ENCODE results near the gene ANK3. TPM values are rescaled to one million over a fixed set of nuclear protein-coding genes. Genes with fewer than 3 reads are reported as not detected.

ANK3 gene
- total RNA-seq, 1 experiment from 2014 or later: 29.8 TPM

DNA sequence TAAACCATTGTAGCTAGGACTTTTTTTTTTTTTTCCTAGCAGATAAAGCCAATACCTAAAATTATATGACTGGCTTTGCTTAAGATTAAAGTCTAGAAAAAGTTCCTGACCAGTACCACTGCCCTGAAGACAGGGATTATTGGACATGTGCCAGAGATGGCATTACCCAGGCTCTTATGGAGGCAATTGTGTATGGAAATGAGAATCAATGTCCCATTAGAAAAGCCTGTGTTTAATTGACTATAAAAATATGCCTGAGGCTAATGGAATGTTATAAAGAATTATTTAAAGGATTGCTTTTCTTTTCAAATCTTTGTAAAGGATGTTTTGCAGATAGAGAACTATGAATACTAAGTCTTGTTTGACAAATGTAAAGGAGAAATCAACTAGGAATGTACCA, 196.7 kb downstream of the ANK3 start:
- CTCF ChIA-PET: no interaction called here
- intact Hi-C loops (cut with micrococcal nuclease; ENCODE audit: unreplicated experiment): no loop called here
- Mint-ChIP-seq H3K4me3 (ENCODE audit: low read depth, unreplicated experiment) (no peak overlapping the region), H3K27me3 (ENCODE audit: unreplicated experiment) (no peaks in the 10 kb centered on the region), H3K27ac (ENCODE audit: unreplicated experiment) (no peak overlapping the region), H3K4me1 (ENCODE audit: low read depth, unreplicated experiment) (peaks cover 12% of the 10 kb centered on the region), H3K9me3 (ENCODE audit: low read depth, unreplicated experiment) (no peaks in the 10 kb centered on the region), H3K36me3 (ENCODE audit: insufficient read depth, unreplicated experiment) (no peaks in the 10 kb centered on the region)
- TF ChIP-seq, protein P1, sequence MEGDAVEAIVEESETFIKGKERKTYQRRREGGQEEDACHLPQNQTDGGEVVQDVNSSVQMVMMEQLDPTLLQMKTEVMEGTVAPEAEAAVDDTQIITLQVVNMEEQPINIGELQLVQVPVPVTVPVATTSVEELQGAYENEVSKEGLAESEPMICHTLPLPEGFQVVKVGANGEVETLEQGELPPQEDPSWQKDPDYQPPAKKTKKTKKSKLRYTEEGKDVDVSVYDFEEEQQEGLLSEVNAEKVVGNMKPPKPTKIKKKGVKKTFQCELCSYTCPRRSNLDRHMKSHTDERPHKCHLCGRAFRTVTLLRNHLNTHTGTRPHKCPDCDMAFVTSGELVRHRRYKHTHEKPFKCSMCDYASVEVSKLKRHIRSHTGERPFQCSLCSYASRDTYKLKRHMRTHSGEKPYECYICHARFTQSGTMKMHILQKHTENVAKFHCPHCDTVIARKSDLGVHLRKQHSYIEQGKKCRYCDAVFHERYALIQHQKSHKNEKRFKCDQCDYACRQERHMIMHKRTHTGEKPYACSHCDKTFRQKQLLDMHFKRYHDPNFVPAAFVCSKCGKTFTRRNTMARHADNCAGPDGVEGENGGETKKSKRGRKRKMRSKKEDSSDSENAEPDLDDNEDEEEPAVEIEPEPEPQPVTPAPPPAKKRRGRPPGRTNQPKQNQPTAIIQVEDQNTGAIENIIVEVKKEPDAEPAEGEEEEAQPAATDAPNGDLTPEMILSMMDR (IDR thresholded peaks at IDR 0.05; ENCODE audit: unreplicated experiment): no peak
- no peak for DNase-seq
- BruUV-seq (replicated peaks): no TSS peak

DNA sequence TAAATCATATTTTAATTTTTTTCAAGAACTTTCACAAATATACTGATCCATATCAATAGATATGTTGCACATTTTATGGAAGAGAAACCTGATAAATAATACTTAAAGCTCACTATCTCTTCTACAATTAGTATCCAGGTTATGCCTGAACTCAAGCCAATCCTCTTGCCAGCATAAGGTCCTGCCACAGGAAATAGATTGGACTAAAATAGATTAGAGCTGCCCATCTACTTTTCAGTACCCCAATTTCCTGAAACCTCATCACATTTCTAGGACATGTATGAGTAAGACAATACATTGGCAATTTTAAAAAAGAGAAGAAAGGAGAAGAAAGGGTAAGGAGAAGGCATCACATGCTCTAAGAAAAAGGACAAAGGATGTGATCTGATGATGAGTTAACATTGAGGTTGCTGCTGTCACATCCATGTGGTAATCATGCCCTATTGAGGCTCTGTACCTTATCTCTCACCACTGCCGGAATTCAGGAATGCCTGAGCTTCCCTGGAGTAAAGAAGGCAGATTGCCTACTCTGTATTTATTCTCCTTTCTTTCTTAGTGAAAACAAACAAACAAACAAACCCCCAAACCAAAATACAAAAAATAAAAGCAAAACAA, 199.7 kb downstream of the ANK3 start:
- no TSS peak for BruUV-seq (replicated peaks)

DNA sequence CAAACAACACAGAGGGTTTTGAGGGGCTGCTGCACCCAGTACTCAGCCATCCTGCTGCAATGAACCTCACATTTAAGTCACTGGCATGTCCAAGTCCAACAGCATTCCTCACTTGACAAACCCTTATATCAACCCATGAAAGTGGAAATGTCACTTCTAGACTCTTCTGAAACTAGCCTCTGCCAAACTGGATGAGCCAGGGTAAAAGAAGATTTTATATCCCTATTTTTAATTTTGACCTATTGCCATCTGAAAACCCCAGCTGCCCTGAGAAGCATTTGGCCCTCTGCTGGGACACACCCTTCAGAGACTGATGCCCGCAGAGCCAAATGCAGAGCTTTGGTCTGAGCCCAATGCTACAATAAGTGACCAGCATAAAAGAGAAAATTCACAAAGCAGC, 201.1 kb downstream of the ANK3 start:
- no peaks in the 10 kb centered on the region for H3K9me3 Mint-ChIP-seq (ENCODE audit: low read depth, unreplicated experiment)
- intact Hi-C loops (cut with micrococcal nuclease; ENCODE audit: unreplicated experiment): no loop called here
- no peak overlapping the region for H3K4me3 Mint-ChIP-seq (ENCODE audit: low read depth, unreplicated experiment)
- H3K27ac Mint-ChIP-seq (ENCODE audit: unreplicated experiment): no peak overlapping the region
- H3K36me3 Mint-ChIP-seq (ENCODE audit: insufficient read depth, unreplicated experiment): no peaks in the 10 kb centered on the region
- TF ChIP-seq, protein P1 (IDR thresholded peaks at IDR 0.05; ENCODE audit: unreplicated experiment): no peak
- H3K4me1 Mint-ChIP-seq (ENCODE audit: low read depth, unreplicated experiment): no peaks in the 10 kb centered on the region
- H3K27me3 Mint-ChIP-seq (ENCODE audit: unreplicated experiment): no peaks in the 10 kb centered on the region
- no TSS peak for BruUV-seq (replicated peaks)
- no peak for DNase-seq
- CTCF ChIA-PET: no interaction called here

More for the DNA sequence above, 199.7 kb downstream of the ANK3 start:
- CTCF ChIA-PET: interaction anchor here (1.7 kb wide), 1 partner anchor 13 kb away, joined by 4 read pairs; no protein-coding TSS in a partner anchor
- TF ChIP-seq, protein P1 (IDR thresholded peaks at IDR 0.05; ENCODE audit: unreplicated experiment): no peak
- Mint-ChIP-seq H3K36me3 (ENCODE audit: insufficient read depth, unreplicated experiment) (no peaks in the 10 kb centered on the region), H3K9me3 (ENCODE audit: low read depth, unreplicated experiment) (no peaks in the 10 kb centered on the region), H3K27ac (ENCODE audit: unreplicated experiment) (no peak overlapping the region), H3K4me3 (ENCODE audit: low read depth, unreplicated experiment) (no peak overlapping the region), H3K4me1 (ENCODE audit: low read depth, unreplicated experiment) (no peaks in the 10 kb centered on the region), H3K27me3 (ENCODE audit: unreplicated experiment) (no peaks in the 10 kb centered on the region)
- intact Hi-C loops (cut with micrococcal nuclease; ENCODE audit: unreplicated experiment): no loop called here
- DNase-seq: no peak

DNA sequence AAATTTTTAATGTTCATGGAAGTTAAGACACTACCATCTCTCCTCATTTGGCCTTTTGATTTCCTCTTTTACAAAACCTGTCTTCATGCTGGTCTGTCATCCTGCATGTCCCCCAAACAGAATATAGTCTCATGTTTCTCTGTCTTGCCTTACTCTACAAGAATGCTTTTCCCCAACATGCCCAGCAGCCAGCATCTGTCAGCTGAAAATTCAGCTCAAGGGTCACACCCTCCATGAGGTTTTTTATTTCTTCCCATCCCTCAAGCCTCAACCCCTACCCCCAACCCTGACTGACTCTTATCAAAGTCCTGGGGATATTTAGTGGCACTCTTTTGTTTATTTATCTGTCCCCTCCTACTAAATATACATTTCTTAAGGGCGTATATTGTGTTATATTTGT, 202.0 kb downstream of the ANK3 start:
- no peaks in the 10 kb centered on the region for H3K4me1 Mint-ChIP-seq (ENCODE audit: low read depth, unreplicated experiment)
- DNase-seq: no peak
- BruUV-seq (replicated peaks): no TSS peak
- no peak overlapping the region for H3K27ac Mint-ChIP-seq (ENCODE audit: unreplicated experiment)
- TF ChIP-seq, protein P1 (IDR thresholded peaks at IDR 0.05; ENCODE audit: unreplicated experiment): no peak
- intact Hi-C loops (cut with micrococcal nuclease; ENCODE audit: unreplicated experiment): no loop called here
- no peaks in the 10 kb centered on the region for H3K27me3 Mint-ChIP-seq (ENCODE audit: unreplicated experiment)
- CTCF ChIA-PET: interaction anchor here (1.4 kb wide), 1 partner anchor 10 kb away, joined by 3 read pairs; no protein-coding TSS in a partner anchor
- H3K4me3 Mint-ChIP-seq (ENCODE audit: low read depth, unreplicated experiment): no peak overlapping the region
- no peaks in the 10 kb centered on the region for H3K9me3 Mint-ChIP-seq (ENCODE audit: low read depth, unreplicated experiment)
- no peaks in the 10 kb centered on the region for H3K36me3 Mint-ChIP-seq (ENCODE audit: insufficient read depth, unreplicated experiment)
